Dermis blood vessel endothelial cell (primary cell): ENCODE data around the gene CAT. TPM values are rescaled to one million over a fixed set of nuclear protein-coding genes. Genes with fewer than 3 reads are reported as not detected.

Experiments
- total RNA-seq: library from RNA; depleted of rRNA; stranded (reverse); fragments of >200 nt; gene quantifications from 2 replicates; pipeline ENCODE4 v1.2.3, GENCODE V29; 2014

The CAT gene
- total RNA-seq, 1 donor from 2014 or later = 83.6 TPM

Other genes starting within 250 kb of the CAT start
- 0.23 and 0.34 TPM in 2 replicates for gene ABTB2, start 80.9 kb upstream of the CAT start, total RNA-seq
- gene ELF5, start 74.9 kb downstream of the CAT start, total RNA-seq = not detected in 2 replicates
- 0.05 and 0.17 TPM in 2 replicates for gene EHF, start 182.2 kb downstream of the CAT start, total RNA-seq